ENCODE data around the gene B4GALT1. TPM values are rescaled to one million over a fixed set of nuclear protein-coding genes. Genes with fewer than 3 reads are reported as not detected.
A peak's percentile ranks its signal among the peaks of the same experiment; 100 is the strongest.

B4GALT1 gene
- total RNA-seq, 4 donors from 2014 or later = 51.6 to 74.4 (median 65.3) TPM

DNA sequence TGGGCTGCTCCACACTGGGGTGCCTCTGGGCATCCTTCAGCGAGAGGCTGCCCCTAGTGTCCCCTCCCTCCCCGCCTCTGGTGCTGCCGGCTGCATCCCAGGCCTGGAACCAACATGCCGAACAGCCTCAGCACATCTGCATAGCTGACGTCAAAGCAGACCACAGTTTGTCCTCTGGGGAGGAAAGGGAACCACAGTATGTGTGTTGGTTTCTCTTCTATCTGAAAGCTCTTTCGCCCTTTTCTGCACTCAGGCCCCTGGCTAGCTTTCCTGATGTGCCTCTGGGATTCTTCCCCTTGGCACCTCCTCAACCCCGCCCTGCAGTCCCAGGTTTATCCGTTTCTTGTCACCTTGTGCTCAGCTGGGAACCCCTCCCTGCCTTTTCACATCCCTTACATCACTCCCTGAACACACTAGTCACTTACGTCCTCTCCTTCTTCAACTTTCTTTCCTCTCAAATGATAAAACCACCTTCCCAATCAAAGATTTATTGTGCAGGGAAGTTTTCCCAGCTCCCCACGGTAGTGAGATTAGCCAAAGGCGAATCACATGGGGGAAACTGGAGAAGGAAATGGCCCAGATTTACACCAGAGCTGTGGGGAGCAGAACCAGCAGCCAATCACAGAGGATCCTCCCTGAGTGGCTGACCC, 35.5 kb upstream of the B4GALT1 start:
- peak; percentile 41 to 59 for DNase-seq (ENCODE audit: low spot score in 2 of 2)
- Histone ChIP-seq H3K4me1 (peaks cover 0 to 23% (median 3%) of the 10 kb centered on the region in 4 donors), H3K27ac (peak overlapping the region in 1 of 4 donors; percentile 57), H3K9me3 (no peaks in the 10 kb centered on the region), H3K36me3 (no peaks in the 10 kb centered on the region), H3K4me3 (peak overlapping the region in 1 of 4 donors; percentile 8), H3K27me3 (no peaks in the 10 kb centered on the region)
- WGBS, 2 donors = 37 to 40% methylated on average over 11 of the region's 11 CpGs
- TF ChIP-seq, protein P1, sequence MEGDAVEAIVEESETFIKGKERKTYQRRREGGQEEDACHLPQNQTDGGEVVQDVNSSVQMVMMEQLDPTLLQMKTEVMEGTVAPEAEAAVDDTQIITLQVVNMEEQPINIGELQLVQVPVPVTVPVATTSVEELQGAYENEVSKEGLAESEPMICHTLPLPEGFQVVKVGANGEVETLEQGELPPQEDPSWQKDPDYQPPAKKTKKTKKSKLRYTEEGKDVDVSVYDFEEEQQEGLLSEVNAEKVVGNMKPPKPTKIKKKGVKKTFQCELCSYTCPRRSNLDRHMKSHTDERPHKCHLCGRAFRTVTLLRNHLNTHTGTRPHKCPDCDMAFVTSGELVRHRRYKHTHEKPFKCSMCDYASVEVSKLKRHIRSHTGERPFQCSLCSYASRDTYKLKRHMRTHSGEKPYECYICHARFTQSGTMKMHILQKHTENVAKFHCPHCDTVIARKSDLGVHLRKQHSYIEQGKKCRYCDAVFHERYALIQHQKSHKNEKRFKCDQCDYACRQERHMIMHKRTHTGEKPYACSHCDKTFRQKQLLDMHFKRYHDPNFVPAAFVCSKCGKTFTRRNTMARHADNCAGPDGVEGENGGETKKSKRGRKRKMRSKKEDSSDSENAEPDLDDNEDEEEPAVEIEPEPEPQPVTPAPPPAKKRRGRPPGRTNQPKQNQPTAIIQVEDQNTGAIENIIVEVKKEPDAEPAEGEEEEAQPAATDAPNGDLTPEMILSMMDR (IDR thresholded peaks at IDR 0.05) = no peak
- TF ChIP-seq POLR2A (IDR thresholded peaks at IDR 0.05) (peak in 1 of 2 donors; percentile 14), EP300 (IDR thresholded peaks at IDR 0.05) (peak in 1 of 2 donors; percentile 77)

DNA sequence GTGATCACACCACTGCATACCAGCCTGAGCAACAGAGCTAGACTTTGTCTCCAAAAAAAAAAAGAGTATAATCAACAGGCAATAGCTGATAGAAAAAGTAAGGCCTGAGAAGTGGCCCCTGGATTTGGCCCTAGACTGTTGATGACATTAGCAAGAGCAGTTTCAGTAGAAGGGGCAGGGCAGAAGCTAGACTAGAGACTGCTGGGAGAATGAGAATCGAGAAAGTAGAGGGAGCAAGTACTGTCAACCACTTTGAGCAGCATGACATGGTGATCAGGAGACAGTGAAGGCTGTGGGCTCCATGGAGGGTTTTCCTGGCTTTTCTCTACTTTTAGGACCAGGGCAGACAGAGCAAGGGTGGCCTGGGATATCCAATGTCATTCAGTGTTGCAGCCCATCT, 34.9 kb upstream of the B4GALT1 start:
- H3K27me3 ChIP-seq = no peaks in the 10 kb centered on the region
- H3K4me3 ChIP-seq = no peak overlapping the region
- H3K9me3 ChIP-seq = no peaks in the 10 kb centered on the region
- peaks cover 0 to 29% (median 3%) of the 10 kb centered on the region in 4 donors for H3K4me1 ChIP-seq
- peak overlapping the region in 1 of 4 donors; percentile 57 for H3K27ac ChIP-seq
- 80 to 94% methylated on average over 1 of the region's 1 CpG for WGBS, 2 donors
- no peak for DNase-seq (ENCODE audit: low spot score in 2 of 2)
- TF ChIP-seq, protein P1 (IDR thresholded peaks at IDR 0.05) = no peak
- TF ChIP-seq EP300 (IDR thresholded peaks at IDR 0.05) = no peak
- TF ChIP-seq POLR2A (IDR thresholded peaks at IDR 0.05) = no peak
- no peaks in the 10 kb centered on the region for H3K36me3 ChIP-seq

DNA sequence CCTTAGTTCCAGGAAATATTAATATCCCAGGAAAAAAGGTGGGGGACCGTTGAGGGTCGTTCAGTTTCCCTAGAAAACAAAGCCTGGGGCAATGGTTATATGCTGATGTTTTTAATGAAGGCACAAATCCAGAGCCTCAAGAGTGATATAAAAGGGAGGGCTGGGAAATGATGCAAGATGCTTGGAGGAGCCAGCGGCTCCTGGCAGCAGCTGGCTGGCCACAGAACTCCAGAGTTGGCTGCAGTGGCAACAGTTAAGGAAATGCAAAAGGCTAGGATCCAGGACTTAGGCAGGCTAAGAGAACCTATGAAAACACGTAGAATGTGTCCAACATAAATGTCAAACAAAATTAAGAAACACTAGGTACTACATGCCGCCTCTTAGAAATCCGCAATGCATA, 31.0 kb upstream of the B4GALT1 start:
- no peaks in the 10 kb centered on the region for H3K9me3 ChIP-seq
- H3K27ac ChIP-seq = peak overlapping the region in 2 of 4 donors; percentile 16 to 60
- peaks cover 0 to 28% (median 3%) of the 10 kb centered on the region in 4 donors for H3K4me1 ChIP-seq
- 63 to 77% methylated on average over 6 of the region's 6 CpGs for WGBS, 2 donors
- H3K27me3 ChIP-seq = no peaks in the 10 kb centered on the region
- TF ChIP-seq EP300 (IDR thresholded peaks at IDR 0.05) = peak in 1 of 2 donors; percentile 59
- TF ChIP-seq, protein P1 (IDR thresholded peaks at IDR 0.05) = no peak
- DNase-seq (ENCODE audit: low spot score in 2 of 2) = peak in 1 of 2 donors; percentile 34
- H3K36me3 ChIP-seq = no peaks in the 10 kb centered on the region
- no peak overlapping the region for H3K4me3 ChIP-seq

DNA sequence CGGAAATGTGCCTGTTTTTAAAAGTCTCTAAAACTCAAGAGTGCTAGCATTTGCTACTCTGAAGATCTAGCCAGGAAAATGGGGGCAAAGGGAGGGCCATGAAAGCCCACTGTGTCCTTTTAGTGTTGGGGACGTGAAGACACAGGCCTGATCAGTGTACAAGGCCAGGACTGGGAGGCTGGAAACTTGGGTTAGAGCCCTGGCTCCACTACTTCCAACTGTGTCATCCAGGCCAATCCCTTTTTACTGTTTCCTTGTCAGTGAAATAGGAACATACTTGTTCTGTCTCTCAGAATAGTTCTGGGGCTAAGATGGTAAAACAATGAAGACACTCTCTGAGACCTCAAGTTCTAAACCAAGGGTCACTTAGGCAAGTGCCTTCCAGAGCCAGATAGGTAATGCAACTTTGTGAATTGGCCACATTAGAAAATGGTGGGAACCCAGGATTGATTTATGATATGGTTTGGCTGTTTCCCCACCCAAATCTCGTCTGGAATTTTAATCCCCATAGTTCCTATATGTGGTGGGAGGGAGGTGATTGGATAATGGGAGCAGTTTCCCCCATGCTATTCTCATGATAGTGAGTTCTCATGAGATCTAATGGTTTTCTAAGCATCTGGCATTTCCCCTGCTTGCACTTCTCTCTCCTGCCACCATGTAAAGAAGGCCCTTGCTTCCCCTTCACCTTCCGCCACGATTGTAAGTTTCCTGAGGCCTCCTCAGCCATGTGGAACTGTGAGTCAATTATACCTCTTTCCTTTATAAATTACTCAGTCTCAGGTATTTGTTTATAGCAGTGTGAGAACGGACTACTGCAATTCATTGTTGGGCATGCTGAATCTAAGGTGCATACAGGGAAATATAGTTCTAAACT, 30.4 kb upstream of the B4GALT1 start:
- Histone ChIP-seq H3K4me3 (no peak overlapping the region), H3K9me3 (no peaks in the 10 kb centered on the region), H3K4me1 (peaks cover 0 to 22% (median 0%) of the 10 kb centered on the region in 4 donors), H3K27ac (peak overlapping the region in 2 of 4 donors; percentile 55 to 60), H3K27me3 (no peaks in the 10 kb centered on the region), H3K36me3 (no peaks in the 10 kb centered on the region)
- TF ChIP-seq POLR2A (IDR thresholded peaks at IDR 0.05) (no peak), EP300 (IDR thresholded peaks at IDR 0.05) (peak in 1 of 2 donors; percentile 16)
- TF ChIP-seq, protein P1 (IDR thresholded peaks at IDR 0.05) = no peak
- DNase-seq (ENCODE audit: low spot score in 2 of 2) = peak in 1 of 2 donors; percentile 28
- 62 to 72% methylated on average over 6 of the region's 6 CpGs for WGBS, 2 donors

DNA sequence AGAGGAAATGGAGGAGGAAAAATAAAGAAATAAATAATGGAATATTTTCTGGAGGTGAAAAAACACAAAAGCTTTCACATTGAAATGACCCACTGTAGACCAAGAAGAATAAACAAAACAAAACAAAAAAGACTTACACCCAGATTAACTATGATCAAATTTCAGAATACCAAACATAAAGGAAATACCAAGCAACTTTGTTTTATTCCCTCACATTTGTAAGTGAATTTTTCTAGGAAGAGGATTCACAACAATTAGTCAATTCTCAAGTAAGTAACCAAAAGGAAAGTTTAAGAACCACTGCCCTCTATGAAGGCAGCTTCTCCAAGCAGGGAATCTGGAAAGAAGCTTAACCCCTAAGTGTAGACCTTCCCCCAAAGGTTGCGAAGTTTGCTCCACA, 29.6 kb upstream of the B4GALT1 start:
- Histone ChIP-seq H3K27ac (peak overlapping the region in 1 of 4 donors; percentile 60), H3K4me1 (peaks cover 0 to 17% (median 0%) of the 10 kb centered on the region in 4 donors), H3K36me3 (no peaks in the 10 kb centered on the region), H3K9me3 (no peaks in the 10 kb centered on the region), H3K27me3 (no peaks in the 10 kb centered on the region), H3K4me3 (no peak overlapping the region)
- 89 to 98% methylated on average over 1 of the region's 1 CpG for WGBS, 2 donors
- no peak for DNase-seq (ENCODE audit: low spot score in 2 of 2)
- TF ChIP-seq EP300 (IDR thresholded peaks at IDR 0.05) (no peak), POLR2A (IDR thresholded peaks at IDR 0.05) (no peak)
- TF ChIP-seq, protein P1 (IDR thresholded peaks at IDR 0.05) = no peak
